Activated CD4-positive, CD25-positive, alpha-beta regulatory T cell (primary cell): ENCODE measurements around the gene AJM1.
"Not testable (repeated sequence)": the region's sequence is repeated elsewhere in the genome, so short reads cannot be mapped to it uniquely, and the experiment has no call there.

Experiments
- DNase-seq, 4 experiments: peaks; one replicate each; lab custom pipeline; 2025; lab: John Stamatoyannopoulos, UW

Gene AJM1

DNA sequence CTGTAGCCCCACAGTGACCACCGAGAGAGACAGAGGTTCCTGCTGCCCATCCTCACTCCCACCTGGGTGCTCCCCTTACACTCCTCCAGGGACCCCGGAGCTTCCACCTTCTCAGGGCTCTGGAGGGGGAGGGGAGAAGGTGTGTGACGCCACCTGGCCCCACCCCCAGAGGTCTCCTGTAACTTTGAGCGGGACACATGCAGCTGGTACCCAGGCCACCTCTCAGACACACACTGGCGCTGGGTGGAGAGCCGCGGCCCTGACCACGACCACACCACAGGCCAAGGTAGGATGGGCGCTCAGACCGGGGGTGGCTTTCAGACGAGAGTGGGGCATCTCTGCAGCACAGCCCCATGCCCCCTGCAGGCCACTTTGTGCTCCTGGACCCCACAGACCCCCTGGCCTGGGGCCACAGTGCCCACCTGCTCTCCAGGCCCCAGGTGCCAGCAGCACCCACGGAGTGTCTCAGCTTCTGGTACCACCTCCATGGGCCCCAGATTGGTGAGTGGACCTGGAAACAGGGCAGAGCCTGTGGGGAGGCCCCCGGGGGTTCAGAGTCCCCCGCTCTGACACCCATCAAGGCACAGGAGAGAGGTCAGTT lies 14.4 kb downstream of the AJM1 start:
- no peak for DNase-seq

DNA sequence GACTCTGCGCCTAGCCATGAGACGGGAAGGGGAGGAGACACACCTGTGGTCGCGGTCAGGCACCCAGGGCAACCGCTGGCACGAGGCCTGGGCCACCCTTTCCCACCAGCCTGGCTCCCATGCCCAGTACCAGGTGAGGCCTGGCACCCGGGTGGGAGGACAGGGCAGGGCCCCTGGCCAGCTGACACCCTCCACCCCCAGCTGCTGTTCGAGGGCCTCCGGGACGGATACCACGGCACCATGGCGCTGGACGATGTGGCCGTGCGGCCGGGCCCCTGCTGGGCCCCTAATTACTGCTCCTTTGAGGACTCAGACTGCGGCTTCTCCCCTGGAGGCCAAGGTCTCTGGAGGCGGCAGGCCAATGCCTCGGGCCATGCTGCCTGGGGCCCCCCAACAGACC lies 14.9 kb downstream of the AJM1 start:
- DNase-seq: no peak

DNA sequence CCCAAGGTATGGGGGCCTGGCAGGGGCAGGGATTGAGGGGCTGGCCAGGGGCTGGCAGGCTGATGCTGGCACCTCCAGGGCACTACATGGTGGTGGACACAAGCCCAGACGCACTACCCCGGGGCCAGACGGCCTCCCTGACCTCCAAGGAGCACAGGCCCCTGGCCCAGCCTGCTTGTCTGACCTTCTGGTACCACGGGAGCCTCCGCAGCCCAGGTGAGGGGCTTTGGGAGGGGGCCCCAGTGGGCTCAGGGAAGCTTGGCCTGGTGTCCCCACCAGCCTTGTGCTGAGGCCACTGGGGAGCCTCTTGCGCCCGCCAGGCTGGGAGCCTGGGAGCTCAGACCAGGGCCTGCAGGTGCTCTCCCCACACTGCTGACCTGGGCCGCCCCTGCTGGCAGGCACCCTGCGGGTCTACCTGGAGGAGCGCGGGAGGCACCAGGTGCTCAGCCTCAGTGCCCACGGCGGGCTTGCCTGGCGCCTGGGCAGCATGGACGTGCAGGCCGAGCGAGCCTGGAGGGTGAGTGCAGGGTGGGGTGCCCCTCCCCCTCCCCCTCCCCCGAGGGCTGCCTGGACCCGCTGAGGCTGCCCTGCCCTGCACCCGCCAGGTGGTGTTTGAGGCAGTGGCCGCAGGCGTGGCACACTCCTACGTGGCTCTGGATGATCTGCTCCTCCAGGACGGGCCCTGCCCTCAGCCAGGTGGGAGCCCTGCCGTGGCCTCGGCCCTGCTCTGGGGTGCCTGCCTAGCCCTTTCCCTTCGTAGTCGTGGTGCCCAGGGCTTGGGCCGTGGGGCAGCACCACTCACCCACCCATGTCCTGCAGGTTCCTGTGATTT lies 15.5 kb downstream of the AJM1 start:
- DNase-seq: no peak

DNA sequence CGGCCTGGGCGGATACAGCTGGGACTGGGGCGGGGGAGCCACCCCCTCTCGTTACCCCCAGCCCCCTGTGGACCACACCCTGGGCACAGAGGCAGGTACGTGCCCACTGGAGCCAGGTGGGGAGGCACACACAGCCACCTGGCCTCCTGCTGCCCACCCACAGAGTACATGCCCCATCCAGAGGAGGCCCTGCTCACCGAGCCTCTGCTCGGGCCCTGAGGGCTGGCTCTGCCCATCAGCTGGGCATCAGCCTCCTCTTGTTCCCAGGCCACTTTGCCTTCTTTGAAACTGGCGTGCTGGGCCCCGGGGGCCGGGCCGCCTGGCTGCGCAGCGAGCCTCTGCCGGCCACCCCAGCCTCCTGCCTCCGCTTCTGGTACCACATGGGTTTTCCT lies 16.2 kb downstream of the AJM1 start:
- no peak for DNase-seq

DNA sequence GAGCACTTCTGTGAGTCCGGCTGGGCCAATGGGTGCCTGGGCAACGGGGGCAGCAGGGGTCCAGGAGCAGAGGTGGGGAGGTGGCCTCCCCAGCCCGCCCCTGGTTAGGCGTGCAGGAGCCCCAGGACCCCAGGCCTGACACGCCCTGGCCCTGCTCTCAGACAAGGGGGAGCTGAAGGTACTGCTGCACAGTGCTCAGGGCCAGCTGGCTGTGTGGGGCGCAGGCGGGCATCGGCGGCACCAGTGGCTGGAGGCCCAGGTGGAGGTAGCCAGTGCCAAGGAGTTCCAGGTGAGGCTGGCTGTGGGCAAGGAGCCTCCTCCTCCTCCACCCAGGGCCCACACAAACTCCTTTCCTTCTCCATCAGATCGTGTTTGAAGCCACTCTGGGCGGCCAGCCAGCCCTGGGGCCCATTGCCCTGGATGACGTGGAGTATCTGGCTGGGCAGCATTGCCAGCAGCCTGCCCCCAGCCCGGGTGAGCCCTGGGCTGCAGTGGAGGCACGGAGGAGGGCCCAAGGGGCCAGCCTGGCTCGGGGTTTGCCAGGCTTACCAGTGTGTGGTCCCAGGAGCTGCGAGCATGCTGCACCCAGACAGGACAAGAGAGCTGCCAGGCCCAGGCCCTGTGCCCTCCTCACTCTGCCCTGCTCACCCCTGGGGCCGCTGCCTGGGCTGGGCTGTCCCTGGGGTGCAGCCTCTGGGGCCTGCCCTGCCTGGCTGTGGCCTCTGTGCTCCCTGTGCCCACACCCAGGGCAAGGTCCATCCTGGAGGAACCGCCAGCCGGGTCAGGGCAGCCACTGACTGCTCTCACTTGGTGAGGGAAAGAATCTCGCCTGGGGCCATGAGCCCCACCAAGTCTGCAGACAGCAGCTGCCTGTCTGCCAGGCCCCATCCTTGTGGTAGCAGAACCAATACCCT lies 16.8 kb downstream of the AJM1 start:
- no peak for DNase-seq

DNA sequence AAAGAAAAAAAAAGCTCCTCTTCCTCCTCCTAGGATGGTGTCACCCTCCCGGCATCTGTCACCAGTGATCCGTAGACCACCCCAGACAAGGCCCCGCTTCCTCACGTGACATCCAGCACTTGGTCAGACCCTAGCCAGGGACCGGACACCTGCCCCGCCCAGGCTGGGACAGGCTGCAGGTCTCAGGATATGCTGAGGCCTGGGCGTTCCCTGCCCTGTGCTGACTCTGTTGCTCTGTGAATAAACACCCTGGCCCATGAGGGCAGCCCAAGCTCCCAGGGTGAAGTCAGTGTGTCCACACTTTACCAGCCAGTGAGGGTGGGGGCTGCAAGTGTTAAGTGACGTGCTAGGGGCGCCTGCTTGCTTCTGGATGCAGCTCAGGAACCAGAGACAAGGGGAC lies 18.3 kb downstream of the AJM1 start:
- DNase-seq: no peak

DNA sequence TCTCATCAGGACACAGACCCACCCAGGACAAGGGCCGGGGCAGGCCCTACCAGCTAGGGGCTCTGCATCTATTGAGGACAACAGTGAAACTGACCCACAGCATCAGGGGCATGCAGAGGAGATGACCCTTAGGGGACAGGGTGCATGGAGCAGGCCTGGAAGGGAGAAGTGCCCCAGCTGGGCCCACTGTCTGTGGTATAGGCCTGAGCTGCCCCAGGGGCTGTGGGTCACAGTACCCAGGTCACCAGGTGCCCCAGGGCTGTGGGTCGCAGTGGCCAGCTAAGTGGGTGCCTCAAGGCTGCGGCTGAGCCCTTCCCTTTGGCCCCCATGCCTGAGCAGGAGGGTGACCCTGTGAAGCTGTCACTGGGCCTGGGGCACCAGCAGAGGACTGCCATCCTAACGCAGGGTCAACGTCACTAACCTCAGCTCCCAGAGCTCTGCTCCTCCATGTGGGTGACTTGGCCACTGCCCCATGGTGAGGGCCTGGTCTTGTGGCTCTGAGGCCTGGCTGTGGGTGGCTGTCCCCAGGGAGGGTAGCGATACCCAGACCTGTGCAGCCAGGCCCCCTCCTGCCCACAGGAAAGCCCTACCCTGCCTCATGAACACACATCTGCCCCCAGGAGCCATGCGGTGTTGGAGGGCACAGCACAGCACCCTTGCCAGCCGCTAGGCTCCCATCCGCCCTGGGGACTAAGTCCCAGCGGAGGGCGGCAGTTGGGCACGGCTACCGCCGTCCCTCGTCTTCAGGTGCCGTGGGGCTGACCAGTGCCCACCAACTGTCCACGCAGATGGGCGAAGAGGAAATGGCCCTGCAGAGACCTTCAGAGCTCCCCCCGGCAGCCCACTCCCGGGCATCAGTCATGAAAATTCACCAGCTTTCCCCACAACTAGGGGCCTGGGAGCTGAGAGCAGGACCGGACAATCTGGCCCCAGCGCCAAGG lies 18.9 kb downstream of the AJM1 start:
- DNase-seq: no peak

DNA sequence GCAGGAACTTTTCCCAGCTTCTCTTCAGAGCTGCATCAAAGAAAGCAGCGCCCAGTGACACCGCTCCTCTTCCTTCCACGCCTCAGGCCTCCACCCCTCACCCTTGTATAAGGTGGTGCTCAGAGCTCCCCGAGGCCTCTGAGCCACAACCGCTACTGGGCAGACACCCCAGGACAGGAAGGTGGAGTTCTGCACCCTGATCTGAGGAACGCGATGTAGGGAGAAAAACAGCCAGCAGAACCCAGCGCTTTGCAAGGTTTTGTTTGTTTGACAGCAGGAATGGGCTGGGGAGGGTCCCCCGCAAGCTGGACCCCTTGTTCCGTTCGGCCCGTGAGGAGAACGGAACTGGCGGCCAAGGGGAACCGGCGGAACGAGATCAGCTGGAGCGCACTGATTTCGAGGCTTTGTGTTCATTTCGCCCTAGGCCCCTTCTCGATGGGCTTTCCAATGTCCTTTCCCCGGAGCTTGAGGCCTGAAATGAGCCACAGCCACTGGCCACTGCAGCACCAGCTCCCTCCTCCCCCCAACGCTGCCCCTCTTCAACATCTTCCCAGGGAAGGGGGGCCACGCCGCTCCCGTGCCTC lies 19.7 kb downstream of the AJM1 start:
- DNase-seq: no peak

DNA sequence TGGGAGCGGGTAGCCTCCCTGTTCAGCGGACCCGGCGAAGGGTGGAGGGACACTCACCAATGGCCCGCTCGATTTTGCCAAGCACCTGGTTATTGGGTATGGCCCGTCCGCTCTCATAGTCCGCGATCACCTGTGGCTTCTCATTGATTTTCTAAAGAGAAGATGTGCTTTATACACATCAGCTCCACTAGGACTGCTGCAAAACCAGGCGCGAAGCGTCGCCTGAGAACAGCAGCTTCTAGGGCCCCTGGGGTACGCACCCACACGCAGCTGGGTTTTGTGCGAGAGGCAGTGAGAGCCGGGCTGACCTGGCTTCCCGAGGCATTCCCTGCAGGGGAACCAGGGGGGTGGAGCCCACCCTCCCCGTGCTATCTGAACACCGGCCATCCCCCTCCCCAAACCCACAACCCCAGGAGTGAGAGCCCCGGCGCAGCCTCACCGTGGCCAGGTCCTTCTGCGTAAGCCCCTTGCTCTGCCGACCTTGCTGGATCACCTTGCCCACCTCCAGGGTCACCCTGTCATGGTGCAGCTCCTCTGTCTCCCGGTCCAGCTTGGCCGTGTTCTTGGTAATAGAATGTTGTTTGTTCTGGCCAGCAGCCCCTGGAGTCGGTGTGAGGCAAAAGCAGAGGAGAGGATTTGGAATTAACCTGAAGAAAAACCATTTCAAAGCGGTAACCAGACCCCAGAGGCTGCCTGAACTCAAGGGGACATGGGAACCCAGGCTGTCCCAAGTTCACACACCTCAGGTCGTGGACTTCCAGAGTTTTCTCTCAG lies 20.8 kb downstream of the AJM1 start:
- no peak for DNase-seq

DNA sequence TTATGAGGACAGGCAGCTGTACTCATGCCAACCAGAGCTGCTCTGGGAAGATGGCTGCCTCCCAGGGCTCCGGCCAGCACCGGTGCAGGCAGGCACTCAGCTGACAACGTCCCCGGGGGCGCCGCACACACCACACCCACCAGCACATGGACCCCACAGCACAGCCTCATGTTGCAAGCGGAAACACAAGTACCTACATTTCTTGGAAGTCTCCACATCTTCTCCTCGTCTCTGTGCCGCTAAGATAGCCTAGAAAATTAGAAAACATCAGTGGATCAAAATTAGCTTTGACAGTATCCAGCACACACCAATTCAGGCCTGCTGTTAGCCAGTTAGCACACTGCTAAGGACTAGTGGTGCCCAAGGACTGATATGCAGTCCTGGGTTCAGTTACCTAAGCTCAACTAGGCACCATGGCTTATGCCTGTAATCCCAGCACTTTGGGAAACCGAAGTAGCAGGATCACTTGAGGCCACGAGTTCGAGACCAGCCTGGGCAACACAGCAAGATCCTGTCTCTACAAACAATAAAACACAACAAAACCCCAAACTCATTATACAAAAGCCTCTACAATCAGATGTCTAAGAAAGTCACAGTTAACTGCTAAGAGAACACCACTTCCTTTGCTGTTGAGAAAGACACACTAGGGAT lies 21.5 kb downstream of the AJM1 start:
- DNase-seq: no peak

DNA sequence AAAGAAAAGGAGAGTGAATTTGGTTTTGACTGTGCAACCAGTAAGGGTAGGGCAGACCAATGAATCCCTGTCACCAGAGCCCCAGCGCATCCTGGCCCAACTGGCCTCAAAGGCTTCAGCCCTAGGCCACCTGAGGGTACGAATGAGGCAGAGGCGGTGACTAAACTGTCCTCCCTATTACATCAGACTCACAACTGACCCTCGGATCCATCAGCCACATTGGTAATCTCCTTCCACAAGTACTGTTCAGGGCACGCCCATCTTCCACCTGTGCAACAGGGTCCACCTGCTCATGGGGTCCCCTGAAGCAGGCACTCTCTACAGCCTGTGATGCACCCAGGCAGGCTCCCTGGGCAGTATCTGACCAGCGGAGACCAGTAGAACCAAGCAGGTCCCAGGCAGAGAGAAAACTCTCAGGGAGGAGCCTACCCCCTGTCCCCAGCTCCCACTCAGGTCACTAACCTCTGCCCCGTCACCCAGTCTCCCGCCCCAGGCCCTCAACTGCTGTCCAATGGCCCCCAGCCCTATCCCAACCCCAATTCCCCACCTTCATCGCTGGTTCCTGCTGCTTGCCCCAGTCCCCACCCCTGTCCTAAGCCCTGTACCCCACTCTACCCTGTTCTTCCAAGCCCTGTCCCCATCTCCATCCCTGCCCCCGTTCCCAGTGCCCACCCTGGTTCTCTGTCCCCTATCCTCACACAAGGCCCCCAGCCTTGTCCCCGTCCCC lies 22.9 kb downstream of the AJM1 start:
- no peak for DNase-seq

DNA sequence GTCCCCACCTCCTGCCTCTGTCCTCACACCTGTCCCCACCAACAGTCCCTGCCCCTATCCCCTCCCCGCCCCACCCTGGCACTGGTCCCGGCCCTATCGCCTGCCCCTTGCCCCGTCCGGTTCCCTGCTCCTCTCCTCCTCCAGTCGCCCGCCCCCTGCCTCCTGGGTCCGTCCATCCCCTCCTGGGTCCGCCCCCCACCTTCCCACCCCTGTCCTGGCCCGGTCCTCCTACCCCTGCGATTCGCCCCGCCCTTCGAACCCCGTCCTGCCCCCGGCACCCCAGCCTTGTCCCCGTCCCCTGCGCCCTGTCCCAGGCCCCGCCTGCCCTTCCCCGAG lies 23.5 kb downstream of the AJM1 start:
- DNase-seq: no peak

DNA sequence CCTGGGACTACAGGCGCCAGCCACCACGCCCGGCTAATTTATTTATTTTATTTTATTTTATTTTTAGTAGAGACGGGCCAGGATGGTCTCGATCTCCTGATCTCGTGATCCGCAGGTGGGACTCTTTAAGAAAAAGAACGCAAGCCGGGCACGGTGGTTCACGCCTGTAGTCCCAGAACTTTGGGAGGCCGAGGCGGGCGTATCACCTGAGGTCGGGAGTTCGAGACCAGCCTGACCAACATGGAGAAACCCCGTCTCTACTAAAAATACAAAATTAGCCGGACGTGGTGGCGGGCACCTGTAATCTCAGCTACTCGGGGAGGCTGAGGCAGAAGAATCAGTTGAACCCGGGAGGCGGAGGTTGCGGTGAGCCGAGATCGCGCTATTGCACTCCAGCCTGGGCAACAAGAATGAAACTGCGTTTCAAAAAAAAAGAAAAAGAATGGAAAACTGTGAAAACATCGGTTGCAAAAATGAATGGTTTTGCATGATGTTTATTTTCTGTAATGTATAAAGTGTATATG lies 24.7 kb downstream of the AJM1 start:
- DNase-seq: not testable (repeated sequence)

DNA sequence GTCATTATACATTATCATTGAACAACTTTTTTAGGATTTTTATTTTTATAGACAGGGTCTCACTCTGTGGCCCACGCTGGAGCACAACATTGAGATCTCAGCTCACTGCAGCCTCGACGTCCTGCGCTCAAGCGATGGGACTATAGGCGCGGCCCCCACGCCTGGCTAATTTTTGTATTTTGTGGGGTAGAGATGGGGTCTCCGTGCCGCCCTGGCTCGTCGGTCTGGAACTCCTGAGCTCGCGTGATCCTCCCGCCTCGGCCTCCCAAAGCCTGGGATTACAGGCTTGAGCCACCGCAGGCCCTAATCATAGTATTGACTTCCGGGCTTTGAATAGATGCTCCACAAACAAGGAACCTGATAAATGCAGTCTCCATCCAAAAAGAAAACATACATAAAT lies 25.2 kb downstream of the AJM1 start:
- DNase-seq: no peak

DNA sequence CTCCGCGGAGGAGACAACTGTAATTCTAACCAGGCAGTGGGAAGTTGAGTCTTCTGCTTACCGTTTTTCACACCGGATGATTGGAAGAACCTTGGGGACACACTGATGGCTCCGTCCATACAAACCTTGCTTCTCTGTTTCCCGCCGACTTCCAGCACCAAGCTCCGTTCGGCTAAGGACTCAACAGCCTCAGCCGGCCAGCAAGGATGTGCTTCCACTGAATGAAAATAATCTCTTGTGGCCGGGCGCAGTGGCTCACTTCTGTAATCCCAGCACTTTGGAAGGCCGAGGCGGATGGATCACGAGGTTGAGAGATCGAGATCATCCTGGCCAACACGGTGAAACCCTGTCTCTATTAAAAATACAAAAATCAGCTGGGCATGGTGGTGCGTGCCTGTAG lies 25.6 kb downstream of the AJM1 start:
- no peak for DNase-seq

DNA sequence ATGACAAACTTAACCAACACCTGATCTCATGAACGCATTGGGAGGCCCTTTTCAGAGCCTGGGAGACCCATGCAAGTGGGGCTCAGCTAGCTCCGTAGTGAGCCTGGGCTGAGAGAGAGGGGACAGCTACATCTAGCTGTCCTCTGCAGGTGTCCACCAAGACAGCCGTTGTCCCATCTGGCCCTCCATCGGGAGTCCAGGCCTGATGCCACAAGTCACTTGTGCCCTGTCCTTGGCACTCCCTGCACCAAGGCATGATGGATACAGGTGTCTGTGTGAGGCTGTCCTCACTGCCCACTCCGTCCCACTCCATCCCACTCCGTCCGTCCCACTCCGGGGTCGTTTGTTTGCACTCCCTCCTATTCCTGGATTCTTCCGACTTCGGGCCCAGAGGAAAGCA lies 26.4 kb downstream of the AJM1 start:
- no peak for DNase-seq

DNA sequence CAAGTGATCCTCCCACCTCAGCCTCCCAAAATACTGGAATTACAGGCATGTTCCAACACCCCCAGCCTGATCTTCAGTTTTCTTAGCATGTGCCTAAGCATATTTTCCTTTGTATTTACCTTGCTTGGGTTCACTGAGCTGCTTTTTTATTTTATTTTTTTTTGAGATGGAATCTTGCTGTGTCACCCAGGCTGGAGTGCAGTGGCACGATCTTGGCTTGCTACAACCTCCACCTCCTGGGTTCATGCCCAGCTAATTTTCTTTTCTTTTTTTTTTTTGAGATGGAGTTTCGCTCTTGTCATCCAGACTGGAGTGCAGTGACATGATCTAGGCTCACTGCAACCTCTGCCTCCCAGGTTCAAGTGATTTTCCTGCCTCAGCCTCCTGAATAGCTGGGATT lies 27.3 kb downstream of the AJM1 start:
- DNase-seq: not testable (repeated sequence)

DNA sequence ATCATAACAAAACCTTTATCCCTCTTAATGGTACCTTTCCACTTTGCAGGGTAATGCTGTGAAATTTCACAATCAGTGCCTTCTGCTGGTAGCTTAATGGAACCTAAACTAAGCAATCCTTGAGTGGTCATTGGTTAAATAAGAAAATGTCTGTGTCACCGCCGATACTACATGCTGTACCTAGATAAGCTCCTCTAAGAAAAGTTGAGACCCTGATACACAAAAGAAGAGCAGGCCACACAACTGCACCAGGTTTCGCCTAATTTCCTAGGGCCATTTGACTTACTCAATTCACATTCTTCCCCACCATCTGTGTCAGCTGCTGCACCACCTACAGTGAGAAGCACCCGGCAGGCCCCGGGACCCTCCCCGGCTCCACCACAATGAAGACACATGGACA lies 32.9 kb downstream of the AJM1 start:
- no peak for DNase-seq

DNA sequence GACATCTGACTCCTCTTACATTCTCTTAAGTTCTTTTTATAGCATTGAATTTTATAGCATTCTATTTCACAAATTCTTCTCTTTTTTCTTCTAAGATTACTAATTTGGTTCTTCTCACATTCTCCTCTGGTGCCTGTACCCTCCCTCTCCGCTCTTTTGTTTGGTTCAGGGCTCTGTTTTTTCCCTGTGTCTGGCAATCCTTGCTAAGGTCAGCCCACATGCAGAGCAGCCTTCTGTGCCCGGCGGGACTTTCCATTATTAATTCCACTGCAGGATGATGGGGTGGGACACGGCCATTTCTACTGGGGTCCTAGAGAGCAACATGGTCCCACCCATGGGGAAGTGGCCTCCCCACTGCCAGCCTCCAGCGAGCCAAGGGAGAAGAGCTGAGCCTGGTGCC lies 34.2 kb downstream of the AJM1 start:
- DNase-seq: no peak
